CD8-positive, alpha-beta memory T cell (primary cell): ENCODE results near the gene MSI2. TPM values are rescaled to one million over a fixed set of nuclear protein-coding genes. Genes with fewer than 3 reads are reported as not detected.

Experiments
- CTCF ChIA-PET: fragments of 350-600 bp; sonication (Branson Sonifier 250); formaldehyde crosslinking; loops from one replicate; lab custom pipeline; 2021; ENCODE audit warnings: antibody characterized with exemption; lab: Charles Lee
- POLR2A ChIA-PET: fragments of 350-600 bp; sonication (Branson Sonifier 250); formaldehyde crosslinking; loops from one replicate; lab custom pipeline; 2021; ENCODE audit warnings: antibody characterized with exemption; lab: Charles Lee
- DNase-seq, 5 donors: peaks; one replicate each; pipeline versions ENCODE4 v3.0.0 to v3.0.0-alpha.2; 2020 to 2022; ENCODE audit warnings: mixed read lengths in 1 of 5
- H3K27ac ChIP-seq: one replicate; pipeline ENCODE4 v1.7.0; 2013; ENCODE audit warnings: low read depth, mild to moderate bottlenecking, low read length, moderate library complexity
- H3K27me3 ChIP-seq: 2 replicates; pipeline ENCODE4 v1.7.0; 2013; ENCODE audit warnings: low read length, mild to moderate bottlenecking; ENCODE audit not compliant: insufficient read depth, poor library complexity, severe bottlenecking
- H3K36me3 ChIP-seq: 2 replicates; pipeline ENCODE4 v1.7.0; 2013; ENCODE audit warnings: mild to moderate bottlenecking, low read length, moderate library complexity; ENCODE audit not compliant: insufficient read depth
- H3K4me1 ChIP-seq: 2 replicates; pipeline ENCODE4 v1.7.0; 2013; ENCODE audit warnings: mild to moderate bottlenecking, low read length, moderate library complexity; ENCODE audit not compliant: insufficient read depth
- H3K4me3 ChIP-seq: 2 replicates; pipeline ENCODE4 v1.7.0; 2013; ENCODE audit warnings: mild to moderate bottlenecking, low read length
- H3K9me3 ChIP-seq: 2 replicates; pipeline ENCODE4 v1.7.0; 2013; ENCODE audit warnings: mild to moderate bottlenecking, low read length
- H3K27ac Mint-ChIP-seq, 8 donors: one replicate each; pipeline ENCODE4 v1.8.0; 2020 to 2021; ENCODE audit warnings: mixed read lengths in 8 of 8, mild to moderate bottlenecking in 6 of 8, inconsistent platforms in 3 of 8, moderate library complexity in 3 of 8
- H3K27me3 Mint-ChIP-seq, 2 donors: one replicate each; pipeline ENCODE4 v1.8.0; 2020 to 2021; ENCODE audit warnings: mixed read lengths in 2 of 2, mild to moderate bottlenecking in 1 of 2, moderate library complexity in 1 of 2
- H3K36me3 Mint-ChIP-seq, 3 donors: one replicate each; pipeline ENCODE4 v1.8.0; 2020 to 2021; ENCODE audit warnings: mixed read lengths in 3 of 3, inconsistent platforms in 1 of 3, mild to moderate bottlenecking in 1 of 3
- H3K4me1 Mint-ChIP-seq, 3 donors: one replicate each; pipeline ENCODE4 v1.8.0; 2020 to 2021; ENCODE audit warnings: mixed read lengths in 3 of 3, inconsistent platforms in 1 of 3, mild to moderate bottlenecking in 1 of 3
- H3K4me3 Mint-ChIP-seq, 7 donors: one replicate each; pipeline ENCODE4 v1.8.0; 2020 to 2021; ENCODE audit warnings: mixed read lengths in 7 of 7, mild to moderate bottlenecking in 6 of 7, moderate library complexity in 4 of 7, inconsistent platforms in 2 of 7
- H3K9me3 Mint-ChIP-seq, 5 donors: one replicate each; pipeline ENCODE4 v1.8.0; 2020 to 2022; ENCODE audit warnings: mixed read lengths in 5 of 5, mild to moderate bottlenecking in 3 of 5, moderate library complexity in 2 of 5, inconsistent platforms in 1 of 5
- polyA plus RNA-seq: library from polyadenylated mRNA; unstranded; fragments of 300-500 nt; fragmentation: Illumina TruSeq; gene quantifications from one replicate; pipeline ENCODE4 v1.2.3, GENCODE V29; 2021
- total RNA-seq, 2 experiments: library from RNA; stranded (reverse); gene quantifications; one replicate each; pipeline ENCODE4 v1.2.3, GENCODE V29; 2021

The MSI2 gene
- total and polyA plus RNA-seq, 3 experiments from 2014 or later = 2.3 to 58.0 (median 57.1) TPM

DNA sequence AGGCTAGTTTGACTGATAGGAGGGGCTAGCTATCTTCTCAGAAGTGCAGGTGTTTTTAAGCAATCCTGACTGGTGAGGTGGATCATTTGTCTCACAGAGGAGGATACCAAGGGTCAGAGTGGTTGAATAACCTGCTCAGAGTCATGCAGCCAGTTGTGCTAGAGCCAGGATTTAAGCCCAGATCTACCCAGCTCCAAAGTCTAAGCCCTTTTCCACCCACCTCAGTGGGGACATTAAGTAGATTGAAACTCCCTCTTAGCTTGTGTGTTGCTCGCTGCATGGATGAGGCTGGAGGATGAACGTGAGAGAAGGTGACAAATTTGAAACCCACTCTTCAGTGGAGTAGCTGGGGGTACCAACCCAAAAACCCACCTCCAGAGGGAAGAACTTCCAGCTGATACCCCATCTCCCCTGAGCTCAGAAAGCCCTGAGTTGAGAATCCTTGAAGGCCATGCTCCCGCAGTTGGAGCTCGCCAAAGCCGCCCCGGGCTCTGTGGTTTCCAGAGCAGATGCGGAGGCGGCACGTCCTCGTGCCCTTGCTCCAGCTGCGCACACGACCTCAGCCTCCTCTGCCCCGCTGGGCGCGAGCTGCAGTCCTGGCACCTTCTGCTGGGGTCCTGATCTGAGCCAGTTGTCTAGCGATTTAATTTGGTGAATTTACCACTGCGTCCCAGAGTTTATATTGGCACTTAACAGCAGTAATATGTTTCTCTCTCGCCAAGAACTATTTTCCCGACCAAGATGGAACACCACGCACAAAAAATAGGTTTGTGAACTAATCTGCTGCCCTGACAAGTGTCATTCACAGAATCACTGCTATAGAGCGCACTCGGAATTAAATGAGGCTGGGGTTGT is 329.2 kb downstream of the MSI2 start:
- no peaks in the 10 kb centered on the region for H3K36me3 ChIP-seq
- Mint-ChIP-seq H3K4me1 (peaks cover 4 to 15% (median 9%) of the 10 kb centered on the region in 3 donors), H3K27me3 (no peaks in the 10 kb centered on the region), H3K9me3 (no peaks in the 10 kb centered on the region), H3K36me3 (no peaks in the 10 kb centered on the region), H3K4me3 (no peak overlapping the region), H3K27ac (peak overlapping the region in 1 of 8 donors; percentile 43)
- DNase-seq = no peak
- H3K27me3 ChIP-seq = no peaks in the 10 kb centered on the region
- no peak overlapping the region for H3K4me3 ChIP-seq
- H3K27ac ChIP-seq = no peak overlapping the region
- no peaks in the 10 kb centered on the region for H3K9me3 ChIP-seq
- POLR2A ChIA-PET = no interaction called here
- CTCF ChIA-PET = interaction anchor here (1.3 to 2.6 kb wide), 2 partner anchors 12 to 14 kb away, joined by 3 to 9 read pairs; no protein-coding TSS in a partner anchor
- no peaks in the 10 kb centered on the region for H3K4me1 ChIP-seq

DNA sequence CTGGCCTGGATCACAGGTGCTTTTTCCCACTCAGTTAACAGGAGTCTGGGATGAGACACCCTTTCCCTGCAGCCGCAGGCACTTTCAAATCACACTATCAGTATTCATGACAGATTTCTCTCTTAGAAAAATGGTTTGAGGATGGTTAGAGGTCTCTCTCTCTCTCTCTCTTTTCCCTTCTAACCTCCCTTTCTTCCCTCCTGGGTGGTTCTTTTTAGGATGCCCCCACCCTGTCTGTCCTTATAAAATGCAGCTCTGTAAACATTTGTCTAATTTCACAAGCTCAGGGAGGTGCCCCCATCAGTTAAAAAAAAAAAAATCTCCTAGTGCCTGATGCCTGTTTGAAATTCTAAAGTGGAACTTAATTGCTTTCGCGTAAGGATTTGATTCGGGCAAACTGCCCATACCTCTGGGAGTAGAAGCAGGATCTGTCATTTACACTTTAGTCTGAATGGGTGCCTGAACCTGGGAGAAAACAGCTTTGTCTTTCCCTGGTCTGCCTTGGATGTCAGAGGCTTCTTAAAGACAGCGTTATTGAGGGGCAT is 329.9 kb downstream of the MSI2 start:
- Mint-ChIP-seq H3K9me3 (no peaks in the 10 kb centered on the region), H3K4me3 (no peak overlapping the region), H3K4me1 (peaks cover 4 to 15% (median 9%) of the 10 kb centered on the region in 3 donors), H3K27ac (peak overlapping the region in 4 of 8 donors; percentile 9 to 74 (median 34)), H3K36me3 (no peaks in the 10 kb centered on the region), H3K27me3 (no peaks in the 10 kb centered on the region)
- DNase-seq = no peak
- Histone ChIP-seq H3K27ac (no peak overlapping the region), H3K27me3 (no peaks in the 10 kb centered on the region), H3K4me1 (no peaks in the 10 kb centered on the region), H3K36me3 (no peaks in the 10 kb centered on the region), H3K9me3 (no peaks in the 10 kb centered on the region), H3K4me3 (no peak overlapping the region)
- ChIA-PET CTCF (interaction anchor here (1.3 to 2.6 kb wide), 2 partner anchors 12 to 13 kb away, joined by 3 to 9 read pairs; no protein-coding TSS in a partner anchor), POLR2A (no interaction called here)

DNA sequence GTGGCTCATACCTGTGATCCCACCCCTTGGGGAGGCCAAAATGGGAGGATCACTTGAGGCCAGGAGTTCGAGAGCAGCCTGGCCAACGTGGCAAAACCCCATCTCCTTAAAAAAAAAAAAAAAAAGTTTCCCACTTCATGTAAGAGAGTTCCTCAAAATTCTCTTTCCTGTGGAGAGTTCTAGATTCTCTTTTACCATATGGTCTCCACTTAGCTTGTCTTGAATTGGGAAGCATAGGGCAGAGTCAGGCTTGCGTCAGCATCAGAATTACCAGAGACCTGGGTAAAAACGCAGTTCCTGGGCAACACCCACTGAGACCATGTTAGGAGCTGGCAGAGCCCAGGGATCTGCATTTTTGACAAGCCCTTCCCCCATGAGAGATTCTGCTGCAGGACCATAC is 330.4 kb downstream of the MSI2 start:
- no peaks in the 10 kb centered on the region for H3K27me3 ChIP-seq
- Mint-ChIP-seq H3K27me3 (no peaks in the 10 kb centered on the region), H3K9me3 (no peaks in the 10 kb centered on the region), H3K36me3 (no peaks in the 10 kb centered on the region), H3K4me3 (no peak overlapping the region), H3K27ac (peak overlapping the region in 2 of 8 donors; percentile 43 to 74), H3K4me1 (peaks cover 4 to 11% (median 9%) of the 10 kb centered on the region in 3 donors)
- no peaks in the 10 kb centered on the region for H3K4me1 ChIP-seq
- CTCF ChIA-PET = interaction anchor here (2.6 kb wide), 1 partner anchor 11 kb away, joined by 9 read pairs; no protein-coding TSS in a partner anchor
- POLR2A ChIA-PET = no interaction called here
- no peaks in the 10 kb centered on the region for H3K36me3 ChIP-seq
- H3K9me3 ChIP-seq = no peaks in the 10 kb centered on the region
- H3K27ac ChIP-seq = no peak overlapping the region
- no peak for DNase-seq
- H3K4me3 ChIP-seq = no peak overlapping the region

DNA sequence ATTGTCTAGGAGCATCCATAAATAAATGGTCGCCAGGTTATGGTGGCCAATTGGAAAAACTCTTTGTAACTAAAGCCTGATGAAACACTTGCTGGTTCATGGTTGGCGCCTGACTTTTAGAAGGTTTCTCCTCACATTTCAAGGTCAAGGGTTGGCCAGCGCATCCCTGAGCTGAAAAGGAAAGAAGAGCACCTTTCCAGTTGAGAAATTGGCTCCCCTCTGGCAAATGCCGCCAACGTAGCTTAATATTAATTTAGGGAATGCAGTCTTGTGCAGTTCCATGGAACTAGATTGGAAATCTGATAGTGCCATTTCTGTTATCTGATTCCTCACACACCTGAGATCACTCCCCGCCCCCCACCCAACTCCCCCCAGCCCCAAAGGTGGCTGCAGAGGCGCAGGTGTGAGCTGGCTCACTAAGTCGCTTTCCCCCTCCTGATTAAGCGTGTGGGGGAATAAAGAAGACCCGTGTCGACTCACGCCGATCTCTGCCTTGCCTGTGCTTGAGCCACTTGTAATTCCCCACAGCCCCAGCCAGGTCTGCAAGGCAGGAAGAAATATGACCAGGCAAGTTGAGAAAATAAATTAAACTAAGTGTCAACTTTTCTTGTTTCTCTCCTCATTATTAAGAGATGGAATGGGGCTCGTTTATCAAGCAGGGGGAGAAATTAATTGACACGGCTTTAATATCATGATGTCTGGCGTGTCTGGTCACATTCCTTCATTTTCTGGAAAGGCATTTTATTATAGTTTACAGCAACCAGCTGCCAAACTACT is 331.1 kb downstream of the MSI2 start:
- Histone ChIP-seq H3K9me3 (no peaks in the 10 kb centered on the region), H3K27me3 (no peaks in the 10 kb centered on the region), H3K36me3 (no peaks in the 10 kb centered on the region), H3K4me3 (no peak overlapping the region), H3K4me1 (no peaks in the 10 kb centered on the region), H3K27ac (no peak overlapping the region)
- CTCF ChIA-PET = interaction anchor here (2.6 kb wide), 1 partner anchor 10 kb away, joined by 9 read pairs; no protein-coding TSS in a partner anchor
- POLR2A ChIA-PET = no interaction called here
- Mint-ChIP-seq H3K27me3 (no peaks in the 10 kb centered on the region), H3K4me3 (no peak overlapping the region), H3K4me1 (peaks cover 7 to 9% (median 8%) of the 10 kb centered on the region in 3 donors), H3K27ac (peak overlapping the region in 2 of 8 donors; percentile 5 to 65), H3K36me3 (no peaks in the 10 kb centered on the region), H3K9me3 (no peaks in the 10 kb centered on the region)
- no peak for DNase-seq

DNA sequence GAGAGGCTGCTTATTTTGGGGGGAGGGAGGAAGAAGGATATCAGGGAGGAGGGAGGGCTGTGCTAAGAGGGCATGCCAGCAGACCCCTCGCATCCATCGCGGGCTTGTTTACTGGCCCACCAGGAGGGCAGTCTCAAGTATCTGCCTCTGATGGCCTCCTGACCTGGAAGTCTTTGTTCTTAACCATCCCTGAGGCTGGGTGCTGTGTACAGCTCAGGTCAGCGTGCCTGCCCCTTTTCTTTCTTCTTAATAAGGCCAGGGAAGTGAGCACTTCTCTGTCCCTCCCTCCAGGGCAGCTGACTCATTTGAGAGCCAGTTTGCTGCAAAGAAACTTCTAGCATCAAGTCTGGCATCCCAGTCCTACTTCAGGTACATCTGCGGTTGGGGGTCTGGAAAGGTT is 331.8 kb downstream of the MSI2 start:
- H3K27me3 Mint-ChIP-seq = no peaks in the 10 kb centered on the region
- H3K36me3 Mint-ChIP-seq = no peaks in the 10 kb centered on the region
- Histone ChIP-seq H3K9me3 (no peaks in the 10 kb centered on the region), H3K4me1 (no peaks in the 10 kb centered on the region), H3K4me3 (no peak overlapping the region), H3K36me3 (no peaks in the 10 kb centered on the region), H3K27ac (no peak overlapping the region), H3K27me3 (no peaks in the 10 kb centered on the region)
- no peak for DNase-seq
- H3K4me3 Mint-ChIP-seq = no peak overlapping the region
- H3K27ac Mint-ChIP-seq = peak overlapping the region in 3 of 8 donors; percentile 17 to 75 (median 22)
- ChIA-PET CTCF (no interaction called here), POLR2A (no interaction called here)
- peaks cover 4 to 8% (median 7%) of the 10 kb centered on the region in 3 donors for H3K4me1 Mint-ChIP-seq
- H3K9me3 Mint-ChIP-seq = no peaks in the 10 kb centered on the region

DNA sequence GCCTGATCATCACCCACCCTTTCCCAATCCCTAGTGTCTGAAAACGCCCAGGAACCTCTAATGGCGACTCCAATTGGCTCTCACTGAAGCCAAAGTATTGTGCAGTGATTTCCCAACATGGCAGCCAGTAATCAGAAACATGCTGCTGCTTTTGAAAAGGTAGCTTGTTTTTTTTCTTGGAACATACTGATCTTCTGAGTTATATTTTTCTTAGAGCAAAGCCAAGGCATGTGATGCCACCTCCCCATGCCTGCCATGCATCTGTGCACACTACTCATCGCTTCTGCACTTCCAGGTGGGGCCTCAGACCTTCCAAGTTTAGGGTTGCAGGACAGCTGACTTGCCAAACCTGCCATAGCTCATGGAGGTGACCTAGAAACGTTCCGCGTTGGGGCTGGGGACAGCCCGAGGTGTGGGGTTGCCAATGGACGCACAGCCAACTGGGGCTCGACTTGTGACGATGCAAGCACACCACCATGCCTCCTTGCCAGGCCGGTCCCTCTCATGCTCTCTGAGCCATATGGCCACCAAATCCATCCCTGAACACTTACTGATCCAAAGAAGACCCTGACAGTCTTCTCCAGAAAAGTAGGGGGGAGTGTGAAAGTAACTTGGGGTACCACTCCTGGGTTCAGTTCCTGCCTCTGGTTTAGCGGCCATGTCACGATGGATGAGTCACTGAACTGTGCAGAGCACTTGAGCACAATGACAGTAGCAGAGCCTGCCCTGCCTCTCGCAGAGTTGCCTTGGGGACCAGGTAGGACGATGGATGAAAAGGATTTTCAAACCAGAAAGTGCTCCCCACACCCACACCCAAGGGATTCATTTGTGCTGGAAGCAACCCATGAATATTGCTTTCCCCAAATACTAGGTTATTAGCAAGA is 333.1 kb downstream of the MSI2 start:
- Mint-ChIP-seq H3K27me3 (no peaks in the 10 kb centered on the region), H3K4me1 (peaks cover 4 to 8% (median 7%) of the 10 kb centered on the region in 3 donors), H3K4me3 (no peak overlapping the region), H3K9me3 (peaks cover 0 to 1% (median 0%) of the 10 kb centered on the region in 5 donors), H3K27ac (peak overlapping the region in 2 of 8 donors; percentile 54 to 71), H3K36me3 (peaks cover 0 to 3% (median 2%) of the 10 kb centered on the region in 3 donors)
- H3K9me3 ChIP-seq = no peaks in the 10 kb centered on the region
- H3K36me3 ChIP-seq = no peaks in the 10 kb centered on the region
- H3K4me3 ChIP-seq = no peak overlapping the region
- CTCF ChIA-PET = interaction anchor here (0.9 kb wide), 1 partner anchor 10 kb away, joined by 3 read pairs; no protein-coding TSS in a partner anchor
- H3K27ac ChIP-seq = no peak overlapping the region
- H3K4me1 ChIP-seq = no peaks in the 10 kb centered on the region
- no peaks in the 10 kb centered on the region for H3K27me3 ChIP-seq
- no peak for DNase-seq
- POLR2A ChIA-PET = no interaction called here
